G401 (cell line): ENCODE data around the gene INPP5A. TPM values are rescaled to one million over a fixed set of nuclear protein-coding genes. Genes with fewer than 3 reads are reported as not detected.
"Not testable (repeated sequence)": the region's sequence is repeated elsewhere in the genome, so short reads cannot be mapped to it uniquely, and the experiment has no call there.

Source experiments
- DNase-seq: peaks from one replicate; pipeline ENCODE4 v3.0.0-alpha.2; 2015; ENCODE audit warnings: low spot score
- in situ Hi-C: cut with HindIII; loops from 2 replicates; pipeline ENCODE4 v1.10.0; 2016; ENCODE audit warnings: low sequenced_read_pairs, mixed read lengths
- total RNA-seq: library from RNA; depleted of rRNA; stranded (reverse); fragments of >200 nt; shearing (Covaris generic); gene quantifications from 2 replicates; pipeline ENCODE4 v1.2.3, GENCODE V29; 2014

The INPP5A gene
- total RNA-seq, 1 experiment from 2014 or later, result 44.3 TPM

DNA sequence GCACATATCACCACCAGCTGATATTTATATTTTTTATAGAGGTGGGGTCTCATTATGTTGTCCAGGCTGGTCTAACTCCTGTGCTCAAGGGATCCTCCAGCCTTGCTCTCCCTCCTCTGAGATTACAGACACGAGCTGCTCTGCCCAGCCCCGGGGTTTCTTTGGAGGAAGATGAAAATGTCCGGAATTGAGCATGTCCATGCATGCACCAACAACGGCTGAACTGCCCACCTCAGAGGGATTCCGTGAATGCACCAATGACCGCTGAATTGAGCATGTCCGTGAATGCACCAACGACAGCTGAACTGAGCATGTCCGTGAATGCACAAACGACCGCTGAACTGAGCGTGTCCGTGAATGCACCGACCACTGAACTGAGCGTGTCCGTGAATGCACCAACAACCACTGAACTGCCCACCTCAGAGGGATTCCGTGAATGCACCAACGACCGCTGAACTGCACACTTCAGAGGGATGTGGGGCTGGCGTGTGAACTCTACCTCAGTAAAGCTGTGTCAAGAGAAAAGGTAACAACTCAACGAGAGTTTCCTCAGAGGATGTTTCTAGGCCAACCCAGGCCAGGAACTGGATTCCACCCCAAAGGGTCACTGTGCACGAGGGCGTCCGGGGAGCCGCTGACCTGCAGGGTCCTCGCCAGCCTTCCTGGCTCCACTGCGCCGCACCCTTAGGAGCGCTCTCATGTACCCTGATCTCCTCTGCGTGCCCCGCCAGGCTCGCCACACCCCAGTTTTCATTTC, 34.9 kb upstream of the INPP5A start:
- in situ Hi-C loops, result no loop called here

DNA sequence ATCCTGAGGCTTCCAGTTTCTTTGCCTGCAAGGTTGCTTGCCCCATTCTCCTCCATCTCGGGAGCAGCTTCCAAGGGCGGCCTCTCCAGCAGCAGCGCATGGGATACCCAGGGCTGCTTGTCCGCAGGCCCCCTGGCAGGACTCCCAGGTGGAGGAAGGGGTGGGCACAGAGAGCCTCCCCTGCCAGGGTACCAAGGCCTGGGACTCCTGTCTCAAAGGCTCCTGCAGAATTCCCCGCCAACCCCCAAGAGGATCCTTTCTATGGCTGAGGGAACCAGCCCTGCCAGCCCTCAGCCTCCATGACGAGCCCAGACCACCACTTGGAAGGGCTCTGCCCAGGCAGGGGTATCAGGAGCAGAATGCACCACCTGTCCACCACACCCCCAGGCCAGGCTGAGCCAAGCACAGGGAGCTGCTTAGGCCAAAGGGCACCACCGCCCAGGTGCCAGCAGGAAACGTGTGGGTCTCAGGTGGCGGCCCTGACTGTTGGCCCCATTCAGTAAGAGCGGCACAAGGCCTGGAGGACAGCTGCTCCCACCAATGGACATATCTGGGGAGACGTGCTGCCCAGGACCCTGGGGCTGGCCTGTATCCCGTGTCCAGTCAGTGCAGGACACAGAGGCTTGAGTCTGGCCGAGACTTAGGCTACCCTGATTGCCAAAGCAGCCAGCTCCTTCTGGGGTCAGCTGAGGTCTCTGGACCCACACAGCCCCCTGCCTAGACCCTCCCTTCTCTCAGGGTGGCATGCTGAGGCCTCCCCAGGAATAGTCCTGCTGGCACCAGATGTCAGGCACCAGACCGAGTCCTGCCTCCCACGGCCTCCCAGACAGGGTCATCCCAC, 33.8 kb upstream of the INPP5A start:
- in situ Hi-C loops, result no loop called here
- no peak for DNase-seq

More for the DNA sequence above, 34.9 kb upstream of the INPP5A start:
- DNase-seq, result no peak

GRCh38 chr10:132504501-132505272, 32.9 kb upstream of the INPP5A start:
- in situ Hi-C loops, result no loop called here
- DNase-seq, result no peak

GRCh38 chr10:132505546-132505945, 32.0 kb upstream of the INPP5A start:
- DNase-seq, in situ Hi-C loops: not testable (repeated sequence)

DNA sequence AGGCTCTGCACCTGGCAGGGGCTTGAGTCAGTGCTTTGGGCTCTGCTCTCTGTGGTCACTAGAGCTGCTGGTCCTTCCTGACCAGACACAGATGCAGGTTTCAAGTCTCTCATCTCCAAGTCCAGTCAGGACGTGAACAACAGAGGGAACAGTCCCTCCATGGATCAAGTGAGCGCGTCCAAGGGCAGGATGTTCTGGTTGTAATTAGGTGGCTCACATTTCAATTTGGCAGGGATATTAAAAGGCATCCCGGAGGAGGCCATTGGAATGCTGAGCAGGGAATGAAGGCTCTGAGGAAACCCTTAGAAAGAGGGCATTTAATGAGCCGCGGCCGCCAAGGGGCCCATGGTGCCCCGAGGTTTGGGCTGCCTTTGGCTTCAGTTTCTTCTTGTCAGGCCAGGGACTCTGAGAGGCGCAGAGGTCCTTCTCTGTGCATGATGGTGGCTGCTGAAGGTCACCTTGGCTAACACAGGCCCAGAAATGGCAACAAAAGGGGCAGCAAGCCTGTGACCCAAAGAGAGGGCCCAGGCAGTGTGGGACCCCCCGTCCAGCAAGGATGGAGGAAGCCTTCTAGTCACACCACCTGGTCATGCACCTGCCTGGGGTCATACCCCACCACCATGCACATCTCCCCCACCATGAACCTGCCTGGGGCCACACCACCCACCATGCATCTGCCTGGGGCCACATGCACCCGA, 30.7 kb upstream of the INPP5A start:
- DNase-seq, result peak; percentile 95
- in situ Hi-C loops, result no loop called here

GRCh38 chr10:132507409-132507955, 30.1 kb upstream of the INPP5A start:
- no peak for DNase-seq

DNA sequence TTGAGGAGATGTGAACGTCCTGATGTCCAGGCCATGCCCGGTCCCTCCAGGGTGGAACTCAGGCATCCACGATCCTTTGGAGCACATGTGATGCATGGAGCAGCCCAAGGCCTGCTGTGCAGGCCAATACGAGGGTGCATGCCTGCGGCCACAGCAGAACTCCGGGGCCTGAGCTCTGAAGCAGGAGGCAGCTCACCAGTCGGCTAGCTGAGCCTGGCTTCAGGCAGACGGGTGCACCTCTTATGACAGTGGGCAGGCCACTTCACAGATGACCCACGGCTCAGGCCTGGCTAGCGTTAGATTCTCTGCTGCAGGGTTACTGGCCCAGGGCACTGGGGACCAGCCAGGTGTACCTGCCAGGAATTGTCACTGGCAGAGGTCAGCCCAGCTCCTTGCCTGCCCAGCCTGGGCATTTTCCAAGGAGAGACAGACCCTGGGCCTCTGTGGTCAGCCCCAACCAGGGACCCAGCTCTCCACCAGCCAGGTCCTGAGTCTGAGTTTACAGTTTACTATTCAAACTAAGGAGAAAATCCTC, 29.6 kb upstream of the INPP5A start:
- peak; percentile 46 for DNase-seq
- in situ Hi-C loops, result no loop called here

More at GRCh38 chr10:132507409-132507955, 30.1 kb upstream of the INPP5A start:
- in situ Hi-C loops, result no loop called here

- in situ Hi-C loops, result no loop called here
- peak; percentile 36 for DNase-seq
Observed at GRCh38 chr10:132508581-132509443, 28.8 kb upstream of the INPP5A start.

DNA sequence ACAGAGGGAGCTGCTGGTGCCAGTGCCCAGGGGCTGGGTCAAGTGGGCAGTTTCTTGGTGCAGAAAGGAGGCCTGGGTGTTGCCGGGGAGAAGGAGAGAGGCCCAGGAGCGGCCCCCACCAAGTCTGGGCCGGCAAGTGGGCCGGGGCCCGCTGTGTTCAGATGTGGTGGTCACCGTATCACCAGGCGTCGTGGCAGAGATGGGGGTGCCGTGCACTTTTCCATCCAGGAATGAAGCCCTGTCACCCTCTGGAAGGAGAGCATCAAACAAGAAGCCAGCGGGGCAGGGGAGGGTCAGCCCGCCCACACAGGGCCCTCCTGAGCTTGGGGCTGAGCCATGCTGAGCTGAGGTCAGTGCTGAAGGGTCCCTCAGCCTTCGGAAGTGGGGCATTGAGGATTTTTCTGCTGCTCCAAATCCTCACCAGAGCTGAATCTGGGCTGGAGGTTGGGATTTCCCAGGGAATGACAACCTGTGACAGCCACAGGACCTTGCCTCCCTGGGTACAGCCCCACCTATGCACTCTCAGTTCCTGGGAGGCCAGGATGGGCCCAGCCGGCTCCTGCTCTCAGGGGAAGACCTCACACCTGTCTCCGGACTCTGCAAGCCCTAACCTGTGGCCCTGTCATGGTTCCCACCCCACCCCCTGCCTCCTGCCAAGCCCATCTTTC, 27.9 kb upstream of the INPP5A start:
- in situ Hi-C loops, result no loop called here
- no peak for DNase-seq

DNA sequence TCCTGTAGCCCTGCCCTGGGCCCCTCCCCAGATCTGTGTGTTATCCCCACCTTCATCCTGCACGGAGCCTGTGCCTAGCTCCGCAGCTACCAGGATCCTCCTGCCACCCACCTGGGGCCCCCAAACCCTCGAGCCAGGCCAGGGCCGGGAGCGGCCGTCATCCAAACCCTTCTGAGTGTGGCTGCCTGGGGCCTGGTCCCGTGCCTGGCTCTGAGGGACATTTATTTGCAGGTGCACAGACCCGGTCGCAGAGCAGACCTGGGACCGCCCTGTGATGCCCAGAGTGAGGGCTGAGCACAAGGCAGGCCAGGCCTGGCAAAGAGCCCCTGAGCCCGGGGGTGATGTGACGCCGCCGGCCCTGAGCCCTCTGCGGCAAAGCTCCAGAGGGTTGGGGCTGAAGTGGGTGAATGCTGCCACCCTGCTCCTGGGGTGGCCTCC, 27.4 kb upstream of the INPP5A start:
- no peak for DNase-seq
- in situ Hi-C loops, result no loop called here

DNA sequence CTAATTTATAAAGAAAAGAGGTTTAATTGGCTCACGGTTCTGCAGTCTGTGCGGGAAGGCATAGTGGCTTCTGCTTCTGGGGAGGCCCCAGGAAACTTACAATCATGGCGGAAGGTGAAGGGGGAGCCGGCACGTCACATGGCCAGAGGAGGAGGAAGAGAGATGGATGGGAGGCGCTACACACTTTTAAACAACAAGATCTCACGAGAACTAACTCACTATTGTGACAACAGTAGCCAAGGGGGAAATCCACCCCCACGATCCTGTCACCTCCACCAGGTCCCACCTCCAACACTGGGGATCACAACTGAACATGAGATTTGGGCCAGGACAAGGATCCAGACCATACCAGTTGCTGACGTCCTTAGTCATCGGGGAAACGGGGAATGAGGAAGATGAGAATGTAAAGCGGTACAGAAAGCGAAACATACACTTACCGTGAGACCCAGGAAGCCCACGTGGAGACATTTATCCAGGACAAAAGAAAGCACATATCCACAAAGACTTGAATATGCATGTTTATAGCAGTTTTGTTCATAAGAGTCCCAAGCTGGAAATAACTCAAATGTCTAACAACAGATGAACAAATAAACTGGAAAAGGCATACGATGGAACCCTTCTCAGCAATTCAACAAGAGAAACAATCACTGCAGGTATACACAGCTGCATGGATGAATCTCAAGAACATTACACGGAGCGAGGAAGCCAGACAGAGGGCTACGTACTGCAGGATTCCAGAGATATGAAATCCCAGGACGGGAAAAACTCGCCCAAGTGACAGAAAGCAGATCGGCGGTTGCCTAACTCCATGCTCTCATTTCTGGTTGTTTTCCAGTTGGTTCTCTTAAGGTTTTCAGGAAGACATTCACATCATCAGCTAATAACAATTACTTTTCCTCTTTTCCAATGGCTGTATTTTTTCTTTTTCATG, 26.2 kb upstream of the INPP5A start:
- DNase-seq, result no peak
- in situ Hi-C loops, result no loop called here

- in situ Hi-C loops, result no loop called here
- DNase-seq, result no peak
Observed at GRCh38 chr10:132512052-132512442, 25.5 kb upstream of the INPP5A start.

DNA sequence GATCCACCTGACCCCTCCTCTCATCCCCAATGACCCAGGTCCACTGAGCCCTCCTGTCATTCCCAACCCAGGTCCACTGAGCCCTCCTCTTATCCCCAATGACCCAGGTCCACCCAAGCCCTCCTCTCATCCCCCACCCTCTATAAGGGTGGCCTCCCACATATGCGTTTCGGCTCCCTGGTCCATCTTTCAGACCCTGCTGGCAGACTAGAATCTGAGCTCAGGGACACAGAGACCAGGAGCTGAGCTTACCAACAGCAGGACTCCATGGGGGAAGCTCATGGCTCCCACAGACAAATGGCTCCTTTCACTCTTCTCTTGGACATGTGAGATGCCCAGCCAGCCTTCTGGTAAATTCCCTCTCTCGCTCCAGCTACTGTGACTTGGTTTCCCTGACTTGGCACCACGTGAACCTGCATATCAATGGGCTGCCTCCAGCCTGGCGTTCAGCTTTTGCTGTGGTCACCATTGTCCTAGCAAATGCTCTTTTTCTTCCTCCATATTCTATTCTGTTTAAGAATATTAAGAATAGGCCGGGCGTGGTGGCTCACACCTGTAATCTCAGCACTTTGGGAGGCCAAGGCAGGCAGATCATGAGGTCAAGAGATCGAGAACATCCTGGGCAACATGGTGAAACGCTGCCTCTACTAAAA, 24.8 kb upstream of the INPP5A start:
- DNase-seq, result no peak
- in situ Hi-C loops, result no loop called here

GRCh38 chr10:132514821-132515520, 22.6 kb upstream of the INPP5A start:
- in situ Hi-C loops, result no loop called here
- DNase-seq, result no peak
